H1 (cell line): ENCODE results near the gene OR12D1. TPM values are rescaled to one million over a fixed set of nuclear protein-coding genes. Genes with fewer than 3 reads are reported as not detected.

Experiments
- CTCF ChIA-PET: fragments of 300-600 bp; sonication (Branson Sonifier 250); formaldehyde crosslinking; loops from one replicate; lab custom pipeline; 2021; ENCODE audit not compliant: partially characterized antibody; lab: Charles Lee
- POLR2A ChIA-PET: fragments of 300-600 bp; sonication (Branson Sonifier 250); formaldehyde crosslinking; loops from one replicate; lab custom pipeline; 2021; ENCODE audit warnings: inconsistent platforms; ENCODE audit not compliant: partially characterized antibody; lab: Charles Lee
- DNase-seq, 2 experiments: peaks; one replicate each; pipeline versions ENCODE4 v3.0.0 to v3.0.0-alpha.2; 2010 to 2022; ENCODE audit warnings: low spot score in 2 of 2, low read depth in 1 of 2, mixed read lengths in 1 of 2
- FAIRE-seq: peaks from 2 replicates; lab custom pipeline; 2011; peaks lifted over from hg19 to GRCh38; lab: Jason Lieb, UNC
- H2AFZ ChIP-seq: 2 replicates; pipeline ENCODE4 v1.8.1; 2012; ENCODE audit warnings: low read length, inconsistent platforms
- H2AK5ac ChIP-seq: 2 replicates; pipeline ENCODE4 v1.6.1; 2013; ENCODE audit warnings: low read depth, low read length
- H2BK120ac ChIP-seq: replicated peaks from 2 replicates; pipeline ENCODE3; 2013; ENCODE audit warnings: low read depth, low read length, inconsistent platforms
- H2BK12ac ChIP-seq: 2 replicates; pipeline ENCODE4 v1.6.1; 2013; ENCODE audit warnings: low read depth, low read length
- H2BK15ac ChIP-seq: 2 replicates; pipeline ENCODE4 v1.6.1; 2013; ENCODE audit warnings: low read length
- H2BK20ac ChIP-seq: 2 replicates; pipeline ENCODE4 v1.6.1; 2013; ENCODE audit warnings: low read length
- H2BK5ac ChIP-seq: 2 replicates; pipeline ENCODE4 v1.6.1; 2013; ENCODE audit warnings: low read depth, low read length
- H3K14ac ChIP-seq: 2 replicates; pipeline ENCODE4 v1.6.1; 2013; ENCODE audit warnings: inconsistent platforms; ENCODE audit not compliant: insufficient read length
- H3K18ac ChIP-seq: 2 replicates; pipeline ENCODE4 v1.6.1; 2013; ENCODE audit warnings: low read length; ENCODE audit errors: extremely low read depth
- H3K23ac ChIP-seq: 2 replicates; pipeline ENCODE4 v1.6.1; 2013; ENCODE audit warnings: inconsistent platforms; ENCODE audit not compliant: insufficient read length
- H3K23me2 ChIP-seq: 2 replicates; pipeline ENCODE4 v1.6.1; 2013; ENCODE audit warnings: low read depth, low read length
- H3K27ac ChIP-seq: 2 replicates; pipeline ENCODE4 v1.6.1; 2011; ENCODE audit warnings: low read depth, low read length, inconsistent platforms
- H3K27me3 ChIP-seq, 4 experiments: replicated peaks in 1 of 4; 1 replicate in 1 of 4; 2 replicates in 3 of 4; pipeline versions ENCODE4 v1.6.1 to v1.8.1; 2011 to 2013; ENCODE audit warnings: low read length in 3 of 4, mild to moderate bottlenecking in 3 of 4, inconsistent platforms in 2 of 4, mixed read lengths in 2 of 4, moderate library complexity in 1 of 4; ENCODE audit not compliant: control insufficient read depth in 3 of 4, insufficient read depth in 3 of 4; ENCODE audit errors: extremely low read depth in 1 of 4
- H3K36me3 ChIP-seq, 4 experiments: 2 replicates each; pipeline versions ENCODE4 v1.6.1 to v1.8.1; 2011 to 2013; ENCODE audit warnings: mild to moderate bottlenecking in 4 of 4, low read length in 3 of 4, moderate library complexity in 2 of 4, control low read depth in 1 of 4, inconsistent platforms in 1 of 4; ENCODE audit not compliant: insufficient read depth in 4 of 4, control insufficient read depth in 2 of 4
- H3K4ac ChIP-seq: replicated peaks from 2 replicates; pipeline ENCODE3; 2013; ENCODE audit warnings: low read length, low read depth, mixed read lengths, inconsistent platforms; ENCODE audit not compliant: insufficient read length
- H3K4me1 ChIP-seq, 4 experiments: replicated peaks in 1 of 4; 1 replicate in 1 of 4; 2 replicates in 3 of 4; pipeline versions ENCODE4 v1.6.1 to v1.8.1; 2011 to 2013; ENCODE audit warnings: low read length in 3 of 4, inconsistent platforms in 2 of 4, mixed read lengths in 1 of 4; ENCODE audit not compliant: insufficient read depth in 4 of 4, control insufficient read depth in 3 of 4
- H3K4me2 ChIP-seq, 2 experiments: 2 replicates each; pipeline versions ENCODE4 v1.6.1 to v1.8.1; 2011 to 2013; ENCODE audit warnings: low read depth in 2 of 2, low read length in 2 of 2, control low read depth in 1 of 2, inconsistent platforms in 1 of 2, mild to moderate bottlenecking in 1 of 2; ENCODE audit not compliant: insufficient read depth in 1 of 2
- H3K4me3 ChIP-seq, 4 experiments: fragments of 200-600, 300-600 bp in 1 of 4; sonication (generic), shearing (Covaris generic), sonication (Bioruptor Twin) in 1 of 4; 2 replicates each; pipeline versions ENCODE4 v1.5.1 to v1.8.1; 2011 to 2016; ENCODE audit warnings: low read length in 4 of 4, low read depth in 3 of 4, control low read depth in 2 of 4, inconsistent platforms in 2 of 4, mild to moderate bottlenecking in 2 of 4, mixed read lengths in 1 of 4, moderate library complexity in 1 of 4; ENCODE audit not compliant: insufficient read depth in 2 of 4; ENCODE audit errors: extremely low read depth in 1 of 4
- H3K56ac ChIP-seq: replicated peaks from 2 replicates; pipeline ENCODE3; 2013; ENCODE audit warnings: low read depth, mild to moderate bottlenecking, mixed read lengths, low read length, inconsistent platforms; ENCODE audit not compliant: insufficient read length
- H3K79me1 ChIP-seq: 2 replicates; pipeline ENCODE4 v1.6.1; 2013; ENCODE audit warnings: low read depth, low read length, control low read depth
- H3K79me2 ChIP-seq, 2 experiments: 2 replicates each; pipeline versions ENCODE4 v1.6.1 to v1.8.1; 2012 to 2013; ENCODE audit warnings: low read length in 2 of 2, mild to moderate bottlenecking in 2 of 2, inconsistent platforms in 1 of 2; ENCODE audit not compliant: insufficient read depth in 2 of 2, control insufficient read depth in 1 of 2
- H3K9ac ChIP-seq, 4 experiments: replicated peaks in 1 of 4; 1 replicate in 1 of 4; 2 replicates in 3 of 4; pipeline versions ENCODE4 v1.6.1 to v1.8.1; 2011 to 2013; ENCODE audit warnings: low read depth in 3 of 4, low read length in 3 of 4, control low read depth in 2 of 4, mild to moderate bottlenecking in 2 of 4, moderate library complexity in 2 of 4, inconsistent platforms in 1 of 4; ENCODE audit errors: extremely low read depth in 1 of 4
- H3K9me3 ChIP-seq, 2 experiments: 2 replicates each; pipeline versions ENCODE4 v1.6.1 to v1.8.1; 2012 to 2013; ENCODE audit warnings: mild to moderate bottlenecking in 2 of 2, moderate library complexity in 2 of 2, control low read depth in 1 of 2, inconsistent platforms in 1 of 2, low read depth in 1 of 2, low read length in 1 of 2, mixed read lengths in 1 of 2; ENCODE audit not compliant: insufficient read depth in 2 of 2
- H4K20me1 ChIP-seq, 2 experiments: replicated peaks in 1 of 2; 2 replicates each; pipeline versions ENCODE3 to v1.8.1; 2011 to 2013; ENCODE audit warnings: inconsistent platforms in 2 of 2, low read length in 2 of 2, mild to moderate bottlenecking in 1 of 2; ENCODE audit not compliant: insufficient read depth in 2 of 2, control insufficient read depth in 1 of 2
- H4K5ac ChIP-seq: 2 replicates; pipeline ENCODE4 v1.6.1; 2013; ENCODE audit warnings: low read length, low read depth, mixed read lengths, inconsistent platforms; ENCODE audit not compliant: insufficient read length
- H4K8ac ChIP-seq: 2 replicates; pipeline ENCODE4 v1.8.0; 2013; ENCODE audit warnings: mild to moderate bottlenecking, moderate library complexity, low read length, inconsistent platforms; ENCODE audit not compliant: insufficient read depth; ENCODE audit errors: extremely low read depth
- H4K91ac ChIP-seq: replicated peaks from 2 replicates; pipeline ENCODE3; 2013; ENCODE audit warnings: low read length, mixed read lengths, inconsistent platforms; ENCODE audit not compliant: insufficient read length
- RBBP5 ChIP-seq: IDR thresholded peaks from 2 replicates; pipeline ENCODE4 v1.7.1; 2012; ENCODE audit warnings: low read depth, mild to moderate bottlenecking, inconsistent platforms, low read length, moderate library complexity, borderline replicate concordance
- WGBS, 2 experiments: shearing (Covaris generic) in 1 of 2; methylation state at CpG; one replicate each; pipeline versions ENCODE4 v1.1.6 to v1.1.7; 2013 to 2015; ENCODE audit warnings: low lambda C conversion rate in 2 of 2, mixed read lengths in 2 of 2, inconsistent platforms in 1 of 2, low coverage in 1 of 2, missing lambda C conversion rate in 1 of 2; ENCODE audit not compliant: insufficient replicate concordance in 2 of 2, insufficient coverage in 1 of 2, insufficient read length in 1 of 2; ENCODE audit errors: extremely low coverage in 1 of 2, missing lambda C conversion rate in 1 of 2; 5-methylcytosine and 5-hydroxymethylcytosine counted together
- polyA plus RNA-seq, 7 experiments: library from polyadenylated mRNA; depleted of rRNA in 3 of 7; stranded (reverse) in 5 of 7; unstranded in 2 of 7; fragments of >200 nt in 5 of 7; fragments of 200-250 nt in 2 of 7; gene quantifications; 1 replicate in 5 of 7; 2 replicates in 1 of 7; 4 replicates in 1 of 7; pipeline versions ENCODE4 v1.2.1 to v1.2.3, GENCODE V29; 2011 to 2013; ENCODE audit warnings: missing spikeins in 2 of 7, mixed read lengths in 2 of 7
- total RNA-seq: library from RNA; stranded (reverse); fragmentation: NEBNext Ultra II Directional; extraction: Animal tissue kit (Norgen Biotek cat#: 25700); gene quantifications from 2 replicates; pipeline ENCODE4 v1.2.1, GENCODE V29; 2021

Gene OR12D1
- total and polyA plus RNA-seq, 2 of the 8 experiments (the other 6 are each of a cell fraction or from before 2014, with no cell fraction given) = not detected

- no peak within 1 kb of the TSS for H3K27ac ChIP-seq
- no peaks in the 10 kb centered on the region for H3K36me3 ChIP-seq
- no peak within 1 kb of the TSS for H2BK5ac ChIP-seq
- 0 out of 2 replicates have a peak, but pooled peaks cover 2% of the 10 kb centered on the region for H3K23me2 ChIP-seq
- no peaks in the 10 kb centered on the region for H3K79me2 ChIP-seq
- H3K9ac ChIP-seq = no peak within 1 kb of the TSS
- WGBS, 2 experiments = 88% methylated on average over 1 of the region's 1 CpG; no CpG with 5 or more reads in 1 of the 2 experiments
- no peak within 1 kb of the TSS for H2AFZ ChIP-seq
- no peak within 1 kb of the TSS for H2BK20ac ChIP-seq
- H3K4ac ChIP-seq = no peak within 1 kb of the TSS
- H3K79me1 ChIP-seq = no peaks in the 10 kb centered on the region
- no peak within 1 kb of the TSS for H3K4me2 ChIP-seq
- H2BK120ac ChIP-seq = no peak within 1 kb of the TSS
- CTCF ChIA-PET = interaction anchor here (0.8 to 4.5 kb wide), 9 partner anchors 9 to 355 kb away, joined by 3 to 53 read pairs (median 3); no protein-coding TSS in a partner anchor
- H2BK12ac ChIP-seq = no peak within 1 kb of the TSS
- POLR2A ChIA-PET = interaction anchor here (1.2 kb wide), 1 partner anchor 202 kb away, joined by 3 read pairs; no protein-coding TSS in a partner anchor
- no peak within 1 kb of the TSS for H3K18ac ChIP-seq
- no peak within 1 kb of the TSS for H3K23ac ChIP-seq
- H4K8ac ChIP-seq = no peak within 1 kb of the TSS
- no peaks in the 10 kb centered on the region for H3K9me3 ChIP-seq
- no peak within 1 kb of the TSS for H2AK5ac ChIP-seq
- H3K14ac ChIP-seq = no peak within 1 kb of the TSS
- H2BK15ac ChIP-seq = no peak within 1 kb of the TSS
- H4K20me1 ChIP-seq = peaks cover 0 to 2% of the 10 kb centered on the region in 2 experiments
- no peak within 1 kb of the TSS for H3K56ac ChIP-seq
- DNase-seq (no peak), FAIRE-seq (no peak)
- H4K91ac ChIP-seq = no peak within 1 kb of the TSS
- no peaks in the 10 kb centered on the region for H3K27me3 ChIP-seq
- H3K4me1 ChIP-seq = no peaks in the 10 kb centered on the region
- H3K4me3 ChIP-seq = no peak within 1 kb of the TSS
- no peak within 1 kb of the TSS for H4K5ac ChIP-seq
- TF ChIP-seq RBBP5 = no peak
Observed at GRCh38 chr6:29375191-29375590, 39.5 kb upstream of the OR12D1 start, which contains the start of gene OR12D3. Gene OR12D3 (minus strand): TSS chr6:29375291. CDS start chr6:29375287, 4 bp downstream.
